GM12874 (cell line): ENCODE measurements around the gene FNDC3A.
A peak's percentile ranks its signal among the peaks of the same experiment; 100 is the strongest.

Source experiments
- TF ChIP-seq, protein P1 (sequence below): IDR thresholded peaks from 2 replicates; pipeline ENCODE4 v1.5.1; 2011; ENCODE audit warnings: low read depth, mild to moderate bottlenecking, control low read depth, low read length, moderate library complexity; ENCODE audit not compliant: insufficient read depth

FNDC3A gene

DNA sequence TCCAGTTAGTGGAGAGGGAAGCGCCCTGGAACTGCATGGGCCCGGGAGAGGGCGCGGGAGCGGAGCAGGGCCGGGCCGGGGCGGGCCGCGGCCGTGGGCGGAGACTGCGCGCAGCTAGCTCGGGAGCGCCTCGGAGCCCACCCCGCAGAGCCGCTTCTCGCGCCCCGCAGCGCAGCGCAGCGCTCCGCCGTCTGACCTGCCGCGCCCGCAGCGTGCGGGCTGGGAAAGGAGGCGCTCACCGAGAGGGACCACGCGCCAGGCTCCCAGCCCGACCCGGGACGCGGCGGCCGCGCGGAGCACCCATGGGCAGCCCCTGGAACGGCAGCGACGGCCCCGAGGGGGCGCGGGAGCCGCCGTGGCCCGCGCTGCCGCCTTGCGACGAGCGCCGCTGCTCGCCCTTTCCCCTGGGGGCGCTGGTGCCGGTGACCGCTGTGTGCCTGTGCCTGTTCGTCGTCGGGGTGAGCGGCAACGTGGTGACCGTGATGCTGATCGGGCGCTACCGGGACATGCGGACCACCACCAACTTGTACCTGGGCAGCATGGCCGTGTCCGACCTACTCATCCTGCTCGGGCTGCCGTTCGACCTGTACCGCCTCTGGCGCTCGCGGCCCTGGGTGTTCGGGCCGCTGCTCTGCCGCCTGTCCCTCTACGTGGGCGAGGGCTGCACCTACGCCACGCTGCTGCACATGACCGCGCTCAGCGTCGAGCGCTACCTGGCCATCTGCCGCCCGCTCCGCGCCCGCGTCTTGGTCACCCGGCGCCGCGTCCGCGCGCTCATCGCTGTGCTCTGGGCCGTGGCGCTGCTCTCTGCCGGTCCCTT is 244.5 kb downstream of the FNDC3A start, which contains the start of gene MLNR:
Gene MLNR, plus strand, starts transcription at position 303 of the 820 bp plus-strand sequence. Its CDS starts 0 bp downstream, at position 303.
- TF ChIP-seq, protein P1, sequence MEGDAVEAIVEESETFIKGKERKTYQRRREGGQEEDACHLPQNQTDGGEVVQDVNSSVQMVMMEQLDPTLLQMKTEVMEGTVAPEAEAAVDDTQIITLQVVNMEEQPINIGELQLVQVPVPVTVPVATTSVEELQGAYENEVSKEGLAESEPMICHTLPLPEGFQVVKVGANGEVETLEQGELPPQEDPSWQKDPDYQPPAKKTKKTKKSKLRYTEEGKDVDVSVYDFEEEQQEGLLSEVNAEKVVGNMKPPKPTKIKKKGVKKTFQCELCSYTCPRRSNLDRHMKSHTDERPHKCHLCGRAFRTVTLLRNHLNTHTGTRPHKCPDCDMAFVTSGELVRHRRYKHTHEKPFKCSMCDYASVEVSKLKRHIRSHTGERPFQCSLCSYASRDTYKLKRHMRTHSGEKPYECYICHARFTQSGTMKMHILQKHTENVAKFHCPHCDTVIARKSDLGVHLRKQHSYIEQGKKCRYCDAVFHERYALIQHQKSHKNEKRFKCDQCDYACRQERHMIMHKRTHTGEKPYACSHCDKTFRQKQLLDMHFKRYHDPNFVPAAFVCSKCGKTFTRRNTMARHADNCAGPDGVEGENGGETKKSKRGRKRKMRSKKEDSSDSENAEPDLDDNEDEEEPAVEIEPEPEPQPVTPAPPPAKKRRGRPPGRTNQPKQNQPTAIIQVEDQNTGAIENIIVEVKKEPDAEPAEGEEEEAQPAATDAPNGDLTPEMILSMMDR: peak; percentile 13; the same call in 1 of the 2 replicates

DNA sequence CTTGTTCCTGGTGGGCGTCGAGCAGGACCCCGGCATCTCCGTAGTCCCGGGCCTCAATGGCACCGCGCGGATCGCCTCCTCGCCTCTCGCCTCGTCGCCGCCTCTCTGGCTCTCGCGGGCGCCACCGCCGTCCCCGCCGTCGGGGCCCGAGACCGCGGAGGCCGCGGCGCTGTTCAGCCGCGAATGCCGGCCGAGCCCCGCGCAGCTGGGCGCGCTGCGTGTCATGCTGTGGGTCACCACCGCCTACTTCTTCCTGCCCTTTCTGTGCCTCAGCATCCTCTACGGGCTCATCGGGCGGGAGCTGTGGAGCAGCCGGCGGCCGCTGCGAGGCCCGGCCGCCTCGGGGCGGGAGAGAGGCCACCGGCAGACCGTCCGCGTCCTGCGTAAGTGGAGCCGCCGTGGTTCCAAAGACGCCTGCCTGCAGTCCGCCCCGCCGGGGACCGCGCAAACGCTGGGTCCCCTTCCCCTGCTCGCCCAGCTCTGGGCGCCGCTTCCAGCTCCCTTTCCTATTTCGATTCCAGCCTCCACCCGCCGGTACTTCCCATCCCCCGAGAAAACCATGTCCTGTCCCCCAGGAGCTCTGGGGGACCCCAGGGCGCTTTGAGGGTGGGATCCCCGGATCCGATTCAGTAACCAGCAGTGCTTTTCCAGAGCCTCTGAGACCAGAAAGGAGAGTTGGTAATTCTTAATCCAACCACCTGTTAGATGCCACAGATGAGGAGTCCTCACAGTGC is 245.3 kb downstream of the FNDC3A start:
- TF ChIP-seq, protein P1: no peak

DNA sequence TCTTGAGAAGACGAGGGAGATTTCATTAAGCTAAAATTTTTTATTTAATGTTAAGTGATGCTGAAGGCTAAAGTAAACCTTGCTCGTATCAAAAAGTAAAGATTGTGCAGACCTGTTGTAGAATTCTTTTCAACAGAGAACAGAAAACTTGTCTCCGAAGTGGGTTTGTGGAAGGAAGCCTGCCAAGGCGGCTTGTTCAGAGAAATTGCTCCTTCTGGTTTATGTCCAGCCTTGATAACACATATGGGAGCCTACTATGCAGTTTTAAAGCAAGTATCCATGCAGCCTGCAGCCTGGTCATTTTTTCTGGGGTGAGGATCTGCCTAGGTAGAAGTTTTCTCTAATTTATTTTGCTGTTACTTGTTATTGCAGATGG is 245.9 kb downstream of the FNDC3A start:
- TF ChIP-seq, protein P1: no peak

DNA sequence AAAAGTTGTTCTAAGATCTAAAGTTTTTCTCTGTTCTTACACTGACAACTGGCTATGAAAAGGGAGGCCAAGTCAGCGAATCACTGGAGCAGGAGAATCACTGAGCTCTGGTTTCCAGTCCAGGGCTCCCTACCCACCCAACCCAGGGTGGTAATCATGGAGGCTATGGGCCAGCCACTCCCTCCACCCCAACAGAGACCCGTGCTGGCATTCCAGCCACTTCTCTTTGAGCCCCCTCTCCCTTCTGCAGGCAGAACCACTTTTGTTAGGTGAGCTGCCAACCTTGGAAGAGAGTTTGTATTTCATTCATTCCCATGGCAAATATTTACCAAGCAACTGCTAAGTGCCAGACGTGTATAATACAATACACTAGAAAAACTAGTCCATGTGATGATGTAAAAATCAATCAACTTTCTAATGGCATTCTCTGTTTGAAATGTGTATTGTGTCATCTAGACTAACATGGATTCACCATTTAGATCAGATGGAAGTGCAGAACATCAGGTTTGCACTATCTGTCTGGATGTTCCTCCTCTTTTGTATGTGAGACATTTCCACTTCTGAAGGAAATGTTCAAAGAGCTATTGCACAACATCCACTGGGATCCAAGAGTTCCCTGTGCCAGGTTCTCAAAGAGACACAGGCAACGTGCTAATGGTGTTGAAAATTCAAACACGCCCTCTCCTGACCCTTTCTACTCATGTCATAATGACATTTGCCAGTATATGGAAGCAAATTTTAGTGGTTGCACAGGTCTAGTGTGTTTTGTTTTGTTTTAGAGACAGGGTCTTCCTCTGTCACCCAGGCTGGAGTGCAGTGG is 249.7 kb downstream of the FNDC3A start:
- TF ChIP-seq, protein P1: no peak

DNA sequence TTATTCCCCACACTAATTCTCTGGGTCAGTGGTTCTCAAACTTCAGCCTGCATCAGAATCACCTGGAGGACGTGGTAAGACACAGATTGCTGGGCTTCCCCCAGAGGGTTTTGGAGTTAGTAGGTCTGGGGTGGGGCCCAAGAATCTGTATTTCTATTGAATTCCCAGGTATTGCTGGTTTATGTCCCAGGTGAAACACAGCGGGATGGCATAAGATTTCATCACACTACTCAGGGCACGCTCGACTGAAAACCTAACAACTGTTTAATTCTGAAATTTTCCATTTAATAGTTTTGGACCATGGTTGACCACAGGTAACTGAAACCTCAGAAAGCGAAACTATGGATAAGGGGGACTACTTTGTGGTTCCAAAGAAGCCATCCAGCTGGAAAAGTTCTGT is 250.9 kb downstream of the FNDC3A start:
- TF ChIP-seq, protein P1: no peak

DNA sequence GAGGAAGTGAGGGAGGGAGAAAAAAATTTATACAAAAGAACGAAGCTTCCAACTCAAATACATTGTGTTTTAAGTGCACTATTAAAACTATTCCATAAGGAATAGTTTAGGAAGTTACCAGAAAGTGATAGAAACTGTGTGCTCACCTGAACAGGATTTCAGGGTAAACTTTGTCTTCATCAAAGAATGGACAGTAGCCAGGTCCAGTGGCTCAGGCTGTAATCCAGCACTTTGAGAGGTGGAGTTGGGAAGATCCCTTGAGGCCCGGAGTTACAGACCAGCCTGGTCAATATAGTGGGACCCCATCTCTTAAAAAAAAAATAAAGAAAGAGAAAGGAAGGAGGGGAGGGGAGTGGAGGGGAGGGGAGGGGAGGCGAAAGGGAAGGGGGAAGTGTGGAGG is 259.0 kb downstream of the FNDC3A start:
- TF ChIP-seq, protein P1: no peak
